GM19455 (cell line): ENCODE results near the gene VCP.

ENCODE experiments used
- ATAC-seq: cut with Tn5 transposase; IDR thresholded peaks from one replicate; pipeline ENCODE4 v1.9.1; 2021; ENCODE audit not compliant: unreplicated experiment

Gene VCP

GRCh38 chr9:35072461-35073278 lies at the start of gene VCP:
Gene VCP, minus strand, starts transcription at chr9:35072625. Its CDS starts 272 bp downstream, at chr9:35072353.
- ATAC-seq, result peak; percentile 86

- no peak for ATAC-seq
Measured at GRCh38 chr9:35116898-35117551, 44.6 kb upstream of the VCP start.

- ATAC-seq, result no peak
Measured at GRCh38 chr9:35116539-35116897, 44.1 kb upstream of the VCP start.

- peak; percentile 55 for ATAC-seq
Measured at GRCh38 chr9:35115680-35116538, 43.5 kb upstream of the VCP start, which contains the start of gene ATOSB. Gene ATOSB, minus strand, starts transcription at chr9:35115862. Its CDS starts 7,588 bp downstream, at chr9:35108274.

- no peak for ATAC-seq
Measured at GRCh38 chr9:35114840-35115628, 42.6 kb upstream of the VCP start.

GRCh38 chr9:35114113-35114839 lies 41.9 kb upstream of the VCP start:
- ATAC-seq, result no peak

GRCh38 chr9:35112257-35113020 lies 40.0 kb upstream of the VCP start:
- ATAC-seq, result no peak

GRCh38 chr9:35111001-35111933 lies 38.8 kb upstream of the VCP start:
- ATAC-seq, result peak; percentile 65

- no peak for ATAC-seq
Measured at GRCh38 chr9:35110327-35110761, 37.9 kb upstream of the VCP start.

GRCh38 chr9:35108946-35109575 lies 36.6 kb upstream of the VCP start:
- ATAC-seq, result no peak

GRCh38 chr9:35108461-35108860 lies 36.0 kb upstream of the VCP start:
- ATAC-seq, result no peak

GRCh38 chr9:35107297-35108290 lies 35.2 kb upstream of the VCP start:
- no peak for ATAC-seq

GRCh38 chr9:35106343-35106730 lies 33.9 kb upstream of the VCP start:
- no peak for ATAC-seq

- no peak for ATAC-seq
Measured at GRCh38 chr9:35105571-35106342, 33.3 kb upstream of the VCP start.

GRCh38 chr9:35105126-35105525 lies 32.7 kb upstream of the VCP start:
- no peak for ATAC-seq

GRCh38 chr9:35104586-35104985 lies 32.2 kb upstream of the VCP start:
- no peak for ATAC-seq
